Lung (tissue), 12 donors: ENCODE results near the gene CACNB1. TPM values are rescaled to one million over a fixed set of nuclear protein-coding genes. Genes with fewer than 3 reads are reported as not detected.

Experiments
- ATAC-seq: fragments of 200-7000 bp; cut with Tn5 transposase; one replicate; pipeline ENCODE4 v1.9.1; 2020; ENCODE audit warnings: moderate number of reproducible peaks; ENCODE audit not compliant: insufficient read depth, low FRiP score
- DNase-seq, 3 donors: peaks; one replicate each; pipeline ENCODE4 v3.0.0-alpha.2; 2013 to 2017
- H3K27ac ChIP-seq, 2 donors: one replicate each; pipeline ENCODE4 v1.5.1; 2013; ENCODE audit warnings: mild to moderate bottlenecking in 2 of 2, moderate library complexity in 2 of 2, control low read depth in 1 of 2, inconsistent platforms in 1 of 2, low read depth in 1 of 2, low read length in 1 of 2
- H3K27me3 ChIP-seq, 3 donors: one replicate each; pipeline ENCODE4 v1.5.1; 2013; ENCODE audit warnings: low read length in 2 of 3; ENCODE audit not compliant: control insufficient read depth in 3 of 3, insufficient read depth in 3 of 3
- H3K36me3 ChIP-seq, 4 donors: one replicate each; pipeline ENCODE4 v1.5.1; 2013; ENCODE audit warnings: low read length in 4 of 4, mild to moderate bottlenecking in 1 of 4, moderate library complexity in 1 of 4; ENCODE audit not compliant: control insufficient read depth in 4 of 4, insufficient read depth in 4 of 4
- H3K4me1 ChIP-seq, 5 donors: one replicate each; pipeline ENCODE4 v1.5.1; 2013; ENCODE audit warnings: low read length in 5 of 5, mild to moderate bottlenecking in 2 of 5, moderate library complexity in 1 of 5; ENCODE audit not compliant: control insufficient read depth in 5 of 5, insufficient read depth in 5 of 5
- H3K4me3 ChIP-seq: one replicate; pipeline ENCODE4 v1.5.1; 2013; ENCODE audit warnings: mild to moderate bottlenecking, control low read depth, moderate library complexity
- H3K9ac ChIP-seq, 2 donors: one replicate each; pipeline ENCODE4 v1.5.1; 2013; ENCODE audit warnings: low read length in 2 of 2, control low read depth in 1 of 2; ENCODE audit not compliant: insufficient read depth in 1 of 2
- H3K9me3 ChIP-seq, 4 donors: one replicate each; pipeline ENCODE4 v1.5.1; 2013; ENCODE audit warnings: low read length in 3 of 4, mild to moderate bottlenecking in 1 of 4, moderate library complexity in 1 of 4; ENCODE audit not compliant: control insufficient read depth in 4 of 4, insufficient read depth in 3 of 4
- WGBS, 2 donors: extraction: QIAGEN DNeasy Blood & Tissue Kit; methylation state at CpG; one replicate each; pipeline ENCODE4 v1.1.7; 2013; 5-methylcytosine and 5-hydroxymethylcytosine counted together
- polyA plus RNA-seq, 2 donors: library from polyadenylated mRNA; stranded (reverse); fragments of 200-250 nt; gene quantifications; one replicate each; pipeline ENCODE4 v1.2.1, GENCODE V29; 2013
- total RNA-seq, 2 donors: library from RNA; depleted of rRNA in 1 of 2; stranded (reverse); fragments of >200 nt in 1 of 2; gene quantifications; one replicate each; pipeline ENCODE4 v1.2.1, GENCODE V29; 2014 to 2021
- TF ChIP-seq, protein P1 (sequence below): IDR thresholded peaks from 2 replicates; pipeline ENCODE4 v1.5.1; 2012; ENCODE audit warnings: mild to moderate bottlenecking; ENCODE audit errors: control extremely low read depth, extremely low read depth
- donor health status: control.
- donor health status: control.
- donor health status: Bipolar disorder and iron deficiency.
- donor health status: healthy.
- donor health status: DM: yes; HTN: yes; CAD: no.

The CACNB1 gene
- total and polyA plus RNA-seq, 4 donors = 6.8 to 49.6 (median 21.7) TPM

DNA sequence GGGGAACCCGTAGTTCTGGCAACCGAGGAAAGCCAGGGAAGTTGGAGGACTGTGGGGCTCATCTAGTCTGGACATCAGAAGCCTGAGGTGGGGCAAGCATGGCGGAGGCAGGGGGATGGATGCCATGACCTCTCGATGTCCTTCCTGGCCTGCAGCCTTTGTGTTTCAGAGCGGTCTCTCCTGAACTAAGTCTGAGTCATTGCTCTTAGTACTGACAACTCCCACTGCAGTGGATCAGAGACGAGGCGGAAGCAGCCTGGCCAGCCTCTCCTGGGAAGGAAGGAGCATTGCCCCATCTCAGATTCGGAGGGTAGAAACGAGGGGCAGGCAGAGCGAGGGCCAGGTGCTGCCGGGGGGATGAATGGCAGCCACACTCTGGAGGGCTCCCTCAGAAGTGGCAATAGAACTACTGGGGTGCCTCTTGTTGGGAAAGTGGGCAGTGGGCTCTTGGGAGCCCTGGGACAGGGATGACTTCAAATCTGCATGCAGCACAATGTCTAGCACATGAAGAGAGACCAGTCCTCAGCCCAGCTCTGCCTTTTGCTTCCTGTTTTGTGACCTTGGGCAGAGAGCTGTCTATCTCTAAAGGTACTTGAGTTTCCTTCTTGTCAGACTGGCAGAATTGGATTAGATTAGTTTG, 31.9 kb upstream of the CACNB1 start:
- ATAC-seq (no peak), DNase-seq (no peak)
- H3K4me3 ChIP-seq = no peak overlapping the region
- TF ChIP-seq, protein P1, sequence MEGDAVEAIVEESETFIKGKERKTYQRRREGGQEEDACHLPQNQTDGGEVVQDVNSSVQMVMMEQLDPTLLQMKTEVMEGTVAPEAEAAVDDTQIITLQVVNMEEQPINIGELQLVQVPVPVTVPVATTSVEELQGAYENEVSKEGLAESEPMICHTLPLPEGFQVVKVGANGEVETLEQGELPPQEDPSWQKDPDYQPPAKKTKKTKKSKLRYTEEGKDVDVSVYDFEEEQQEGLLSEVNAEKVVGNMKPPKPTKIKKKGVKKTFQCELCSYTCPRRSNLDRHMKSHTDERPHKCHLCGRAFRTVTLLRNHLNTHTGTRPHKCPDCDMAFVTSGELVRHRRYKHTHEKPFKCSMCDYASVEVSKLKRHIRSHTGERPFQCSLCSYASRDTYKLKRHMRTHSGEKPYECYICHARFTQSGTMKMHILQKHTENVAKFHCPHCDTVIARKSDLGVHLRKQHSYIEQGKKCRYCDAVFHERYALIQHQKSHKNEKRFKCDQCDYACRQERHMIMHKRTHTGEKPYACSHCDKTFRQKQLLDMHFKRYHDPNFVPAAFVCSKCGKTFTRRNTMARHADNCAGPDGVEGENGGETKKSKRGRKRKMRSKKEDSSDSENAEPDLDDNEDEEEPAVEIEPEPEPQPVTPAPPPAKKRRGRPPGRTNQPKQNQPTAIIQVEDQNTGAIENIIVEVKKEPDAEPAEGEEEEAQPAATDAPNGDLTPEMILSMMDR = no peak
- no peak overlapping the region for H3K9ac ChIP-seq
- peaks cover 0 to 12% (median 12%) of the 10 kb centered on the region in 3 donors for H3K27me3 ChIP-seq
- no peaks in the 10 kb centered on the region for H3K9me3 ChIP-seq
- no peaks in the 10 kb centered on the region for H3K36me3 ChIP-seq
- WGBS, 2 donors = 72 to 75% methylated on average over 11 of the region's 11 CpGs
- no peak overlapping the region for H3K27ac ChIP-seq
- peaks cover 0 to 30% (median 7%) of the 10 kb centered on the region in 5 donors for H3K4me1 ChIP-seq

DNA sequence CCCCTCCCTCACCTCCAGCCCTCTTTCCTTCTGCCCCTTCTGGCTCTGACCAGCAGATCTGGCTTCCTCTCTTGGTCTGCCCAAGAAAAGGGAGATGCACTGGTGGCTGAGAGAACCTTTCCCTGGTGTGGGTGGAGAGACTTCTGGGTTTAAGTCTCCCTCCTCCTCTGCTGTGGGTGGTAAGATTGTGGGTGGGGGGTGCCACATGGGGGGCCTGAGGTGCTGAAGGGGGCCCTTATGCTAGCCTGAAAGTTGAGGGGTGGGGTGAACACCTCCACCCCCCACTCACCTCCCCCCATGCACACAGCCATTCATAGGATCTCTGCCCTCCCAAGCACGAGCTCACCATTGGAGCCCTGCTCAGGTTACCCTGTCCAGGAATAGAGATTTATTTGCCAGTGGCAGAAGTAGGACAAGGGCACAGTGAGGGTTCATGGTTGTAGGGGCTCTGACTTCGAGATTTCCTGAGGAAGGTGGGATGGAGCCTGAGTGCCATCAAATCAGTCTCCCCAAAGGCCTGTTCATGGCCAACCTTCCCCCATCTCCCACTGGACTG, 30.0 kb upstream of the CACNB1 start:
- peaks cover 0 to 30% (median 12%) of the 10 kb centered on the region in 3 donors for H3K27me3 ChIP-seq
- ATAC-seq (peak; percentile 7), DNase-seq (no peak)
- no peak overlapping the region for H3K9ac ChIP-seq
- no peak overlapping the region for H3K4me3 ChIP-seq
- H3K4me1 ChIP-seq = peaks cover 0 to 30% (median 7%) of the 10 kb centered on the region in 5 donors
- no peak overlapping the region for H3K27ac ChIP-seq
- H3K9me3 ChIP-seq = no peaks in the 10 kb centered on the region
- 66 to 79% methylated on average over 2 of the region's 2 CpGs for WGBS, 2 donors
- no peaks in the 10 kb centered on the region for H3K36me3 ChIP-seq
- TF ChIP-seq, protein P1 = no peak

DNA sequence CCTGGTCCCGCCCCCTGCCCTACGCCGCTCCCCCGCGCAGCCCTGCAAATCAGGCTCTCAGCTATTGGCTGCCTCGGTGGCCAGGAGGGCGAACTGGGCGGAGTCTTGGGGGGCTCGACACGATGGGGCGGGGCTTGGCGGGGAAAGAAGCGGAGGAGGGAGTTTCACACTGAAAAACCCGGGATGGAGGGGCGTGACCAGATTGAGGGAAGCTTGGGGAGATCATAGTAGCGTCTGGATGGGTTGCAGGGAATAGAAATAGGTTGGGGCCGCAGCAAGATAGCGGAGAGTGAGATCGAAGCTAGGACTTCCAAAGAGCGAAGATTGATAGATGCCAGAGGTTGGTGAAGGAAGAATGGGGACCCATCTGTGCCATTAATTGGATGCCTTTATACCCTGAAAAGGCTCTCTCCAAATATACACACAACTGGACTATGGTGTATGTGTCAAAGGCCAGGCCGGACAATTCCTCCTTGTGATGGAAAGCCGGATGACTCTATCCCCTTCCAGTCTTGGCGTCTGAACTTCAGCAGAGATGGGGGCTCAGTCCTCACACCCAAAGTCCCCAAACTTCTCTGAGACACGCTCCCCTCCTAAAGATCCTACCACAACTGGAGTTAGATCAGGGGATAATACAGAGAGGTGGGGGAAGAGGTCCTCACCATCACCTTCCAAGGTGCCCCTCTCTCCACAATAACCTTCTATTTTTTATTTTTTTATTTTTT, 28.7 kb upstream of the CACNB1 start:
- Histone ChIP-seq H3K4me3 (no peak overlapping the region), H3K9ac (no peak overlapping the region), H3K27ac (no peak overlapping the region), H3K4me1 (peaks cover 0 to 17% (median 2%) of the 10 kb centered on the region in 5 donors), H3K27me3 (peaks cover 0 to 32% (median 12%) of the 10 kb centered on the region in 3 donors), H3K36me3 (no peaks in the 10 kb centered on the region), H3K9me3 (no peaks in the 10 kb centered on the region)
- DNase-seq = peak; percentile 92 to 93 (median 92)
- 17% methylated on average over 20 to 24 of the region's 24 CpGs for WGBS, 2 donors
- TF ChIP-seq, protein P1 = no peak
- ATAC-seq = no peak
